Measurements from ENCODE around the gene IQCN. TPM values are rescaled to one million over a fixed set of nuclear protein-coding genes. Genes with fewer than 3 reads are reported as not detected.
A peak's percentile ranks its signal among the peaks of the same experiment; 100 is the strongest.

Gene IQCN
- total and polyA plus RNA-seq, 5 donors from 2014 or later = 0.03 to 26.5 (median 0.22) TPM; not detected in 1

DNA sequence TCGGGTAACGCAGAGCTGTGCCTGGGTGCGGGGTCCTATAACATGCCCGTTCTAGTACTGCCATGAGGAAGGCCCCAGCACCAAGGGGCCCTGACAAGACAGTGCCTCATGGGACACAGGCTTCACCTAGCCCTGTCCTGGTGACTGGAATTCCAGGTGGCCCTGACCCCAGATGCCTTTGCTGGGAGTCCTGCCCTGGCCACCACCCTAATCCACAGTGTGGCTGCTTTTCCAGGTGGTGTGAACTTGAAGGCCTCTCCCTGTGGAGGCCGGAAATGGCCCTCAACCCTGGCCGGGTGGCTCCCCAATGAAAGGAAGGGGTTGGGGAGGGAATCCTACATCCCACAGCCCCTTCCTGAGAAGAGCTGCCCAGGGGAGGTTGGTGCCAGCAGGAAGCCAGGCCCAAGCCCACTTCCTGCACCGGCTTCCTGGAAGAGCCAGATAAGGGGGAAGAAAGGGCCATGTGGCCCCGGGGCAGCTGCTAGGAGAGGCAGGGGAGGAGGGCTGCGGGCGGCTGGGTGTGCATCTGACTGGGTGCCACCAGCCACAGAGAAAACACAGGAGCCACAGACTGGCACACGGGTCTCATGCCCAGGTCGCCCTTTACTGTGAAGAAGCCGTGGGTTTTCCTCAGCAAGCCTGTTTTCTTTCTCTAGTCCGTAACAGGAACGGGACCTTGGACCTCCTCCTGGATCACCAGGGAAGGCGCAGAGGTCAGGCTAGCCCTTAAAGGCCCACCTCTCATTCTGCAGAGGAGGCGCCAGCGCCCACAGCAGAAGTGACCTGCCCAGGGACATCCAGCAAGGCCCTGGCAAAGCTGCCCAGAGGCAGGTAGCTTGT, 43.9 kb upstream of the IQCN start:
- Histone ChIP-seq H3K4me3 (ENCODE audit: low read depth, low read length) (peak overlapping the region; percentile 59), H3K27ac (ENCODE audit: insufficient read depth, low read length, poor library complexity, severe bottlenecking) (peak overlapping the region; percentile 90), H3K4me1 (ENCODE audit: control insufficient read depth, insufficient read depth, low read length, poor library complexity, severe bottlenecking) (peaks cover 49% of the 10 kb centered on the region), H3K9me3 (ENCODE audit: control insufficient read depth in 2 of 2, low read length in 2 of 2) (no peaks in the 10 kb centered on the region), H3K27me3 (ENCODE audit: control insufficient read depth, insufficient read depth, low read length) (no peaks in the 10 kb centered on the region), H3K36me3 (ENCODE audit: control insufficient read depth, insufficient read depth, low read length) (peaks cover 5% of the 10 kb centered on the region)
- Mint-ChIP-seq H3K27me3 (no peaks in the 10 kb centered on the region), H3K4me3 (peak overlapping the region; percentile 74 to 95 (median 86)), H3K27ac (peak overlapping the region; percentile 91 to 94 (median 92)), H3K4me1 (peaks cover 24 to 62% (median 36%) of the 10 kb centered on the region in 4 donors), H3K36me3 (peaks cover 3% of the 10 kb centered on the region), H3K9me3 (peaks cover 0 to 2% (median 0%) of the 10 kb centered on the region in 7 donors)
- ATAC-seq (ENCODE audit: low read depth in 2 of 2) (no peak), DNase-seq (peak in 1 of 3 donors; percentile 78)

DNA sequence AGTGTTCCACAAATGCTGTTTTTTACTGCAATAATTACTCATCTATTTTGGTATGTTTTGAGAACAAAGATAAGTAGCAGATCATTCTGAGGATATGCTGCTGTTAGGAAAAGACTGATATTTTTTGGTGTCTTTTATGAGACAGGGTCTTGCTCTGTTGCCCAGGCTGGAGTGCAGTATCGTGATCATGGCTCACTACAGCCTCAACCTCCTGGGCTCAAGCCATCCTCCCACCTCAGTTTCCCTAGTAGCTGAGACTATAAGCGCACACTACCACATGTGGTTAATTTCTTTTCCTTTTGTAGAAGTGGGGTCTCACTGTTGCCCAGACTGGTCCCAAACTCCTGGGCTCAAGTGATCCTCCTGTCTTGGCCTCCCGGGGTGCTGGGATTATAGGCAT, 39.1 kb upstream of the IQCN start:
- DNase-seq = no peak
- Histone ChIP-seq H3K27me3 (ENCODE audit: control insufficient read depth, insufficient read depth, low read length) (no peaks in the 10 kb centered on the region), H3K4me3 (ENCODE audit: low read depth, low read length) (no peak overlapping the region), H3K4me1 (ENCODE audit: control insufficient read depth, insufficient read depth, low read length, poor library complexity, severe bottlenecking) (peaks cover 10% of the 10 kb centered on the region), H3K9me3 (ENCODE audit: control insufficient read depth in 2 of 2, low read length in 2 of 2) (no peaks in the 10 kb centered on the region), H3K36me3 (ENCODE audit: control insufficient read depth, insufficient read depth, low read length) (peaks cover 15% of the 10 kb centered on the region), H3K27ac (ENCODE audit: insufficient read depth, low read length, poor library complexity, severe bottlenecking) (no peak overlapping the region)
- Mint-ChIP-seq H3K27ac (no peak overlapping the region), H3K36me3 (peaks cover 4% of the 10 kb centered on the region), H3K9me3 (no peaks in the 10 kb centered on the region), H3K27me3 (no peaks in the 10 kb centered on the region), H3K4me3 (peak overlapping the region in 1 of 4 donors; percentile 15), H3K4me1 (peaks cover 5 to 27% (median 12%) of the 10 kb centered on the region in 4 donors)
- no peak for ATAC-seq (ENCODE audit: low read depth in 2 of 2)

DNA sequence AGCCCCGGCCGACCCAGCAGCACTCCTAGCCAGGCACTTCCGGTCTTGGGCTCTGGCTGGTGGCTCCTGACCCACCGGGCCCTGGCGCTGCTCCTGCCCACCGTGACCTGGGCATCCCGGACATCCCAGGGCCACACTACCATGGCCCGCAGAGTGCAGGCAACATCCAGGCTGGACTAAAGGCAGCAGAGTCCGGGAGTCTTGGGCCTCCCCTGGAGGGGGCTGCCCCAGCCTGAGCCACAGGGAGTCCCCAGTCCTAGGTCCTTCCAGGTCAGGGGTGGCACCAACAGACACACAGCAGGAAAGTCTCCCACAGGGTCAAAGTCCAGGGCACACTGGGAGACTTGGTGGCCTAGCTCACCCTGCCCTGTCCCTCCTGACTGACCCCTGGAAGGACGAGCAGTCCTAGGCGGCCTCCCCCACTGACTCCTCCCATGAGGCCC, 37.9 kb upstream of the IQCN start:
- H3K4me3 ChIP-seq (ENCODE audit: low read depth, low read length) = no peak overlapping the region
- DNase-seq (no peak), ATAC-seq (ENCODE audit: low read depth in 2 of 2) (no peak)
- no peak overlapping the region for H3K4me3 Mint-ChIP-seq
- peaks cover 4% of the 10 kb centered on the region for H3K36me3 Mint-ChIP-seq
- no peaks in the 10 kb centered on the region for H3K9me3 Mint-ChIP-seq
- no peaks in the 10 kb centered on the region for H3K27me3 ChIP-seq (ENCODE audit: control insufficient read depth, insufficient read depth, low read length)
- peaks cover 0 to 22% (median 10%) of the 10 kb centered on the region in 4 donors for H3K4me1 Mint-ChIP-seq
- H3K27me3 Mint-ChIP-seq = no peaks in the 10 kb centered on the region
- H3K4me1 ChIP-seq (ENCODE audit: control insufficient read depth, insufficient read depth, low read length, poor library complexity, severe bottlenecking) = peaks cover 12% of the 10 kb centered on the region
- H3K27ac ChIP-seq (ENCODE audit: insufficient read depth, low read length, poor library complexity, severe bottlenecking) = no peak overlapping the region
- no peak overlapping the region for H3K27ac Mint-ChIP-seq
- H3K9me3 ChIP-seq (ENCODE audit: control insufficient read depth in 2 of 2, low read length in 2 of 2) = no peaks in the 10 kb centered on the region
- H3K36me3 ChIP-seq (ENCODE audit: control insufficient read depth, insufficient read depth, low read length) = peaks cover 15% of the 10 kb centered on the region

DNA sequence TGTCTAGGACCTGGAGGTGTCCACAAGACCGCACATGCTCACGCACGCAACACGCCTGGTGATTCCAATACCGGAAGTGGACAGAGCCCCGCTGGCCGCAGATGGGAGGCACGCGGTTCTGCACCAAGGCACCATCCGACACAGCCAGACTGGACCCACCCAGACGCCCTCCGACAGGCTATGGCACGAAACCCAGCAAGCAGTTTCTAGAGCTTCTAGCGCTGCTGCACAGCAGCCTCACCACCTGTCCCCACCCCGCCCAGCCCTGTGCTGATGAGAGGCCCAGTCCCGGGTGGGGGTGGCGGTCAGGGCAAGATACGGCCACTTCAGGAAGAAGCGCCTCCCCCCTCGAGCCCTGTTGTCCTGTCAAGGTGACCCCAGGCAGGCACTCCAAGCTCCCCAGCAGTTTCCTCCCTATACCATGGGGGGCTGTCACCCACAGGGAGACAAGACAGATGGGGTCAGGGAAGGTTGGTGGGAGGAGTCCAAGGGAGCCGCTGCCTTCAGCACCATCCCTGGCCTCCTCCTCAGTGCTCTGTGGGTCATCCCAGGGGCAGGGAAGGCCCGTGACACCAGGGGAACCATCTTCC, 37.3 kb upstream of the IQCN start:
- H3K4me3 Mint-ChIP-seq = peak overlapping the region in 1 of 4 donors; percentile 56
- Histone ChIP-seq H3K9me3 (ENCODE audit: control insufficient read depth in 2 of 2, low read length in 2 of 2) (no peaks in the 10 kb centered on the region), H3K36me3 (ENCODE audit: control insufficient read depth, insufficient read depth, low read length) (peaks cover 15% of the 10 kb centered on the region), H3K4me1 (ENCODE audit: control insufficient read depth, insufficient read depth, low read length, poor library complexity, severe bottlenecking) (peaks cover 17% of the 10 kb centered on the region), H3K4me3 (ENCODE audit: low read depth, low read length) (no peak overlapping the region), H3K27ac (ENCODE audit: insufficient read depth, low read length, poor library complexity, severe bottlenecking) (no peak overlapping the region), H3K27me3 (ENCODE audit: control insufficient read depth, insufficient read depth, low read length) (no peaks in the 10 kb centered on the region)
- peak overlapping the region in 1 of 3 donors; percentile 32 for H3K27ac Mint-ChIP-seq
- peaks cover 7% of the 10 kb centered on the region for H3K36me3 Mint-ChIP-seq
- ATAC-seq (ENCODE audit: low read depth in 2 of 2) = no peak
- no peaks in the 10 kb centered on the region for H3K9me3 Mint-ChIP-seq
- no peak for DNase-seq
- H3K27me3 Mint-ChIP-seq = no peaks in the 10 kb centered on the region
- H3K4me1 Mint-ChIP-seq = peaks cover 0 to 28% (median 14%) of the 10 kb centered on the region in 4 donors

DNA sequence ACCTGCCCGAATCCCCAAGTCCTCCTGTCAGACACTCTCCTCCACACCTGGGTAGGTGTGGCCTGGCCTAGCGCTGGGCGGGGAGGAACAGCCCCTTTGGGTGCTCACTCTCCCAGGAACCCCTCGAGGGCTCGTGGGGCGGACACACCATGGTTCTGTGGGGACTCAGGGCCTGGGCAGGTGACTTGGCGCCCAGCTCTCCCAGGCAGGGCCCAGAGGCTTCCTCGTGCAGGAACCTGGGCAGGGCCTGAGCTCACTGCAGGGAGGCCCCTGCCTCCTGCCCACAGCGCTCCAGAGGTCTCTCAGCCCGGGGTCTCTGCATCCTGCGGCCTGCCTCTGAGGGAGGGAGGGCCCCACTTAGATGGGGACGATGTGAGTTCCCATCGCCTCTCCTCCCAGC, 36.7 kb upstream of the IQCN start:
- Histone ChIP-seq H3K27ac (ENCODE audit: insufficient read depth, low read length, poor library complexity, severe bottlenecking) (no peak overlapping the region), H3K9me3 (ENCODE audit: control insufficient read depth in 2 of 2, low read length in 2 of 2) (no peaks in the 10 kb centered on the region), H3K27me3 (ENCODE audit: control insufficient read depth, insufficient read depth, low read length) (no peaks in the 10 kb centered on the region), H3K4me1 (ENCODE audit: control insufficient read depth, insufficient read depth, low read length, poor library complexity, severe bottlenecking) (peaks cover 23% of the 10 kb centered on the region), H3K36me3 (ENCODE audit: control insufficient read depth, insufficient read depth, low read length) (peaks cover 15% of the 10 kb centered on the region), H3K4me3 (ENCODE audit: low read depth, low read length) (no peak overlapping the region)
- no peak for ATAC-seq (ENCODE audit: low read depth in 2 of 2)
- peaks cover 0 to 32% (median 14%) of the 10 kb centered on the region in 4 donors for H3K4me1 Mint-ChIP-seq
- no peaks in the 10 kb centered on the region for H3K9me3 Mint-ChIP-seq
- H3K27ac Mint-ChIP-seq = no peak overlapping the region
- H3K36me3 Mint-ChIP-seq = peaks cover 7% of the 10 kb centered on the region
- DNase-seq = no peak
- no peaks in the 10 kb centered on the region for H3K27me3 Mint-ChIP-seq
- peak overlapping the region in 2 of 4 donors; percentile 56 to 68 for H3K4me3 Mint-ChIP-seq

DNA sequence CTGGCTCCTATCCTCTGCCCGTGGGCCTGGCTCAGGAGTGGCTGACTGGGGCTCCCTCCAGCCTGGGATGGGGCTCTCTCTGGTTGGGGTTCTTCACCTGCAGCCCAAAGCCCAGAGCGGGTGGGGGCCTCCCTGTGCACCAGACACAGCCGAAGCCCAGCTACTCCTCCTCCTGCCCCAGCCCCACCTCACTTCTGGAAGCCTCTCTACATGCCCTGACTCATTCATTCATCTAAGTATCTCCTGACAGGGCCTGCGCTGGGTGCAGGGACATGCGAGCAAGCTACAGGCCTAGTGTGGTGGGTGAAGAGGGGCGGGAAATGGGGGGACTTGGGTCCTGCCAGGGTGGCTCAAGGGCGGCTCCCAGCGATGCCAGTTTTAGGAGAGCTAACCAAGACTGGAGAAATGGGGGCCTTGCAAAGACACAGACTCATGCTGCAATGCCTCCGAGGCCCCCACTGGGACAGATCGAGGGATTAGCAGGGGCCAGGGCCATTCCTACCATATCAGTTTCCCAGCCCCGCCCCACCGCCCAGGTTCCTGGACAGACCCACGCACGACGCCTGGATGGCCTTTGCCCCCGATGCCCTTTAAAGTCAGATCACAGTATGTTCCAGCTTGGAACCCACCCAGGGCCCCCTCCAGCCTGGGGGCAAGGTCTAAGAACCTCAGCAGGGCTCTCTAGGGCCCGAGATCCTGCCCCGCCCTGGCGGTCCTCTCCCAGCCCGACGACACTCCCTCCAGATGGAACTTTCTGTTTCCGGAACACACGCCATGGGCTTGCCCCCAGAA, 36.1 kb upstream of the IQCN start:
- H3K9me3 ChIP-seq (ENCODE audit: control insufficient read depth in 2 of 2, low read length in 2 of 2) = no peaks in the 10 kb centered on the region
- no peaks in the 10 kb centered on the region for H3K27me3 ChIP-seq (ENCODE audit: control insufficient read depth, insufficient read depth, low read length)
- Mint-ChIP-seq H3K36me3 (peaks cover 7% of the 10 kb centered on the region), H3K27me3 (no peaks in the 10 kb centered on the region), H3K27ac (no peak overlapping the region), H3K9me3 (no peaks in the 10 kb centered on the region), H3K4me1 (peaks cover 0 to 35% (median 11%) of the 10 kb centered on the region in 4 donors), H3K4me3 (peak overlapping the region in 1 of 4 donors; percentile 68)
- no peak overlapping the region for H3K27ac ChIP-seq (ENCODE audit: insufficient read depth, low read length, poor library complexity, severe bottlenecking)
- no peak for DNase-seq
- peaks cover 30% of the 10 kb centered on the region for H3K4me1 ChIP-seq (ENCODE audit: control insufficient read depth, insufficient read depth, low read length, poor library complexity, severe bottlenecking)
- H3K36me3 ChIP-seq (ENCODE audit: control insufficient read depth, insufficient read depth, low read length) = peaks cover 15% of the 10 kb centered on the region
- no peak for ATAC-seq (ENCODE audit: low read depth in 2 of 2)
- no peak overlapping the region for H3K4me3 ChIP-seq (ENCODE audit: low read depth, low read length)

DNA sequence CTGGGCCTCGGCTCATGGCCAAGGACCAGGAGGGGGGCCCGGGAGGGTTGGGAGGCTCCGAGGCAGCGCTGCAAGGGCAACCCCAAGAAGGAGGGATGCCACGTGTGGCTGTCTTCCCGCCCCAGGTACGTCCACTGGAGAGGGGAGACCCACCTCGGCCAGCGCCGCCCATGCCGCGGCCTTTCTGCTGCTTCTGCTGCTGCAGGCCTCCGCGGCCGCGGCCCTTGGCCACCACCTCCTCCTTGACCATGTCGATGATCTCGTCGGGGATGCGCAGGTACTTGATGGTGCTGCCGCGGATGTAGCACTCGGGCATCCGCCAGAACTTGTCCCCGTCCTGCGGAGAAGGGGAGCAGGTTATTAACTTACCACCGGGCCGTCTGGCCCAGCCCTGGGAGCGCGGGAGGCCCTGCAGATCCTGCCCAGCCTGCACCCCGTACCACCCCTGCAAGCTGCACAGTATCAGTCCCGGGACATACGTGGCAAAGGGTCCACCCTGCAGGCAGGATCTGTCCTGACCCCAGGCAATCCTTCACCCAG, 35.3 kb upstream of the IQCN start:
- H3K9me3 ChIP-seq (ENCODE audit: control insufficient read depth in 2 of 2, low read length in 2 of 2) = no peaks in the 10 kb centered on the region
- no peak overlapping the region for H3K27ac ChIP-seq (ENCODE audit: insufficient read depth, low read length, poor library complexity, severe bottlenecking)
- Mint-ChIP-seq H3K27me3 (no peaks in the 10 kb centered on the region), H3K36me3 (peaks cover 7% of the 10 kb centered on the region), H3K27ac (no peak overlapping the region), H3K9me3 (no peaks in the 10 kb centered on the region), H3K4me3 (no peak overlapping the region), H3K4me1 (peaks cover 0 to 42% (median 14%) of the 10 kb centered on the region in 4 donors)
- no peak for ATAC-seq (ENCODE audit: low read depth in 2 of 2)
- H3K27me3 ChIP-seq (ENCODE audit: control insufficient read depth, insufficient read depth, low read length) = no peaks in the 10 kb centered on the region
- H3K4me1 ChIP-seq (ENCODE audit: control insufficient read depth, insufficient read depth, low read length, poor library complexity, severe bottlenecking) = peaks cover 37% of the 10 kb centered on the region
- H3K4me3 ChIP-seq (ENCODE audit: low read depth, low read length) = no peak overlapping the region
- peaks cover 15% of the 10 kb centered on the region for H3K36me3 ChIP-seq (ENCODE audit: control insufficient read depth, insufficient read depth, low read length)
- no peak for DNase-seq

Measured in CD4-positive, CD25-positive, alpha-beta regulatory T cell (primary cell).